GM18861 (cell line): ENCODE data around the gene RXFP3.

ENCODE experiments used
- ATAC-seq: cut with Tn5 transposase; IDR thresholded peaks from one replicate; pipeline ENCODE4 v1.9.1; 2021; ENCODE audit not compliant: unreplicated experiment

RXFP3 gene

GRCh38 chr5:33978306-33978705 lies 42.1 kb downstream of the RXFP3 start:
- ATAC-seq = no peak

GRCh38 chr5:33980030-33980429 lies 43.8 kb downstream of the RXFP3 start:
- no peak for ATAC-seq

- ATAC-seq = no peak
These were observed 45.4 kb downstream of the RXFP3 start for GRCh38 chr5:33981408-33982162.

GRCh38 chr5:33984178-33984577 lies 48.0 kb downstream of the RXFP3 start:
- ATAC-seq = no peak

- ATAC-seq = no peak
These were observed 48.5 kb downstream of the RXFP3 start, which contains the start of gene SLC45A2 for GRCh38 chr5:33984671-33985124. Gene SLC45A2 (minus strand): TSS chr5:33984693. CDS start chr5:33984583, 110 bp downstream.

GRCh38 chr5:33985447-33985846 lies 49.3 kb downstream of the RXFP3 start:
- ATAC-seq = no peak
